Forelimb muscle (tissue), 1 donor: ENCODE results near the gene SH3BGRL. TPM values are rescaled to one million over a fixed set of nuclear protein-coding genes. Genes with fewer than 3 reads are reported as not detected.

ENCODE experiments used
- polyA plus RNA-seq: library from polyadenylated mRNA; unstranded; fragments of 120-200 nt; gene quantifications from one replicate; pipeline ENCODE4 v1.2.1, GENCODE V29; 2013; ENCODE audit not compliant: insufficient read length

SH3BGRL gene
- polyA plus RNA-seq, 1 donor: 62.2 TPM

Other genes starting within 250 kb of the SH3BGRL start
- gene HMGN5, start 189 bp upstream of the SH3BGRL start, polyA plus RNA-seq: 6.2 TPM